ENCODE data around the gene IER5L. TPM values are rescaled to one million over a fixed set of nuclear protein-coding genes. Genes with fewer than 3 reads are reported as not detected.

IER5L gene
- total and polyA plus RNA-seq, 2 of the 8 experiments (the other 6 are each of a cell fraction or from before 2014, with no cell fraction given): 0.65 to 1.0 TPM

GRCh38 chr9:129133082-129133481 is 45.0 kb downstream of the IER5L start (continued):
- no peak for TF ChIP-seq CHD1 (IDR thresholded peaks at IDR 0.05; ENCODE audit: low read depth, low read length)
- no peak for TF ChIP-seq GTF2F1 (IDR thresholded peaks at IDR 0.05; ENCODE audit: borderline replicate concordance, low read depth, low read length)
- TF ChIP-seq CREB1 (IDR thresholded peaks at IDR 0.05): no peak
